ENCODE results near the gene CEP152.
"Not testable (repeated sequence)": the region's sequence is repeated elsewhere in the genome, so short reads cannot be mapped to it uniquely, and the experiment has no call there.

Gene CEP152

DNA sequence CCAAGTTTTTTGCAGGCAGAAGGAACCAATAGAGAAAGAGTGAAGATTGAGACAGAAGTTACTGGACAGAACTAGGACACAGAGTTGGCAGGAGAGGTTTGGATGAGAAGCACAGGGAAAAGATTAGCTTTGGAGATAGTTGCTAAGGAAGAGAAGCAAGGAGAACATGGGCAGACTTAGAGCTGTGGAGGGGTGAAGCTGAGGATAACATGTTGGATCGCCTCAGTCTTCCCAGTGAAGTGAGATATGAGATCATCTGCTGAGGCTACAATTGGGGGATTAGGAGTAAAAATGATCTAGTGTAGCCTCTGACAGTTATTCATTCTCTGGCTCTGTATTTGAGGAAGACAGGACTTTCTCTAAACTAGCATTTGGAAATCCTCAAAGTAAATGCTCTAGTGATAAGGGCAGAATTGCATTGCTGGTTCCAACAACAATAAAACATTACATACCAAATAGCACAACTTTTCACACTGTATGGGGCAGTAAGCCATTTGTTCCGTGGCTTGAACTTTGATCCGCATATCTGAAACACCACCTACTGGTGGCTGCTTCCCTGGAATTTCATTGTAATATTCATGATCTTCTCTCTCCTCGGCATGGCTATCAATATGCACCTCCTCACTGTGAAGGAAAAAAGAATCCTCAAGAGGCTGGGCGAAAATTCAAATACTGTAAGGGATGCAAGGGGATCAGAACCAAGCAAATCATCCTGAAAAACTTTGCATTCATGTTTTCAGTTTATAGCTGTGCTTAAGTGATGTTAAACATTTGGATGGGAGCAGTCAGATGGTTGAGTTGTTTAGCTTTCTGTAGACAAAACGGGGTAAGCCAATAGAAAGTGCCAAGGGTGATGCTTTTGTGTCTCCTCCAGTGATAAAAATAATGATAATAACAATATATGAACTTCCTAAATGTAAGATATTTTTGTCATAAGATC, 44.9 kb upstream of the CEP152 start:
- TF ChIP-seq, protein P1, sequence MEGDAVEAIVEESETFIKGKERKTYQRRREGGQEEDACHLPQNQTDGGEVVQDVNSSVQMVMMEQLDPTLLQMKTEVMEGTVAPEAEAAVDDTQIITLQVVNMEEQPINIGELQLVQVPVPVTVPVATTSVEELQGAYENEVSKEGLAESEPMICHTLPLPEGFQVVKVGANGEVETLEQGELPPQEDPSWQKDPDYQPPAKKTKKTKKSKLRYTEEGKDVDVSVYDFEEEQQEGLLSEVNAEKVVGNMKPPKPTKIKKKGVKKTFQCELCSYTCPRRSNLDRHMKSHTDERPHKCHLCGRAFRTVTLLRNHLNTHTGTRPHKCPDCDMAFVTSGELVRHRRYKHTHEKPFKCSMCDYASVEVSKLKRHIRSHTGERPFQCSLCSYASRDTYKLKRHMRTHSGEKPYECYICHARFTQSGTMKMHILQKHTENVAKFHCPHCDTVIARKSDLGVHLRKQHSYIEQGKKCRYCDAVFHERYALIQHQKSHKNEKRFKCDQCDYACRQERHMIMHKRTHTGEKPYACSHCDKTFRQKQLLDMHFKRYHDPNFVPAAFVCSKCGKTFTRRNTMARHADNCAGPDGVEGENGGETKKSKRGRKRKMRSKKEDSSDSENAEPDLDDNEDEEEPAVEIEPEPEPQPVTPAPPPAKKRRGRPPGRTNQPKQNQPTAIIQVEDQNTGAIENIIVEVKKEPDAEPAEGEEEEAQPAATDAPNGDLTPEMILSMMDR (IDR thresholded peaks at IDR 0.05; ENCODE audit: low read depth, low read length), result peak; percentile 80
- Histone ChIP-seq H3K9me3 (no peaks in the 10 kb centered on the region; the same call in 1 of the 2 replicates), H3K27me3 (no peaks in the 10 kb centered on the region), H3K4me3 (ENCODE audit: low read depth, low read length) (no peak overlapping the region), H3K36me3 (no peaks in the 10 kb centered on the region; the same call in 1 of the 2 replicates), H3K4me1 (peaks cover 8% of the 10 kb centered on the region)
- DNase-seq, result peak; percentile 32

DNA sequence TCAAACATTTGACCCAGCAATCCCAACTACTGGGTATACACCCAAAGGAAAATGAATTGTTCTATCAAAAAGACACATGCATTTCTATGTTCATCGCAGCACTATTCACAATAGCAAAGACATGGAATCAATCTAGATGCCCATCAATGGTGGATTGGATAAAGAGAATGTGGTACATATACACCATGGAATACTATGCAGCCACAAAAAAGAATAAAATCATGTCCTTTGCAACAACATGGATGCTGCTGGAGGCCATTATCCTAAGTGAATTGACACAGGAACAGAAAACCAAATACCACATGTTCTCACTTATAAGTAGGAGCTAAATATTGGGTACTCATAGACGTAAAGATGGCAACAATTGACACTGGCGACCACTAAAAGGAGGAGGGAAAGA, 43.6 kb upstream of the CEP152 start:
- not testable (repeated sequence) for DNase-seq; H3K9me3 ChIP-seq; H3K4me3 ChIP-seq (ENCODE audit: low read depth, low read length); H3K36me3 ChIP-seq; H3K27me3 ChIP-seq
- peaks cover 11% of the 10 kb centered on the region for H3K4me1 ChIP-seq

DNA sequence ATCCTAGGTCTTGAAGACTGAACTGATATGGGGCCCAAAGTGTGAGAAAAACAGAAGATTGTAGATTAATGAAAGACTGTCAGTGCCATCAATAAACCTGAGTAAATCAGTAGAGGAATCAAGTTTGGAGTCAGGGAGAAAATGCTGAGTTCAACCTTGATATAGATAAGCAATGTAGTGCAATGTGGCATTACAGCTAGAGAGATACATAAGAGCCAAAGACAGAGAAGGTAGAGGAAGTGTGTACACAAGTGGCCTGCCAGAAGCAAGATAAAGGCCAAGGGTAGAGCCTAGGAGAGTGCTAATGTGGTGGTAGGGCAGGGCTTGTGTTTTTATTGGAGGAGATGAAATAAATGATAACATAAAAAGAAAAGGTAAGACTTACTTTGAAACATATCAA, 41.1 kb upstream of the CEP152 start:
- Histone ChIP-seq H3K4me3 (ENCODE audit: low read depth, low read length) (no peak overlapping the region), H3K27me3 (no peaks in the 10 kb centered on the region), H3K9me3 (no peaks in the 10 kb centered on the region; the same call in 1 of the 2 replicates), H3K36me3 (no peaks in the 10 kb centered on the region; the same call in 1 of the 2 replicates), H3K4me1 (peaks cover 11% of the 10 kb centered on the region)
- TF ChIP-seq, protein P1 (IDR thresholded peaks at IDR 0.05; ENCODE audit: low read depth, low read length), result no peak
- no peak for DNase-seq

DNA sequence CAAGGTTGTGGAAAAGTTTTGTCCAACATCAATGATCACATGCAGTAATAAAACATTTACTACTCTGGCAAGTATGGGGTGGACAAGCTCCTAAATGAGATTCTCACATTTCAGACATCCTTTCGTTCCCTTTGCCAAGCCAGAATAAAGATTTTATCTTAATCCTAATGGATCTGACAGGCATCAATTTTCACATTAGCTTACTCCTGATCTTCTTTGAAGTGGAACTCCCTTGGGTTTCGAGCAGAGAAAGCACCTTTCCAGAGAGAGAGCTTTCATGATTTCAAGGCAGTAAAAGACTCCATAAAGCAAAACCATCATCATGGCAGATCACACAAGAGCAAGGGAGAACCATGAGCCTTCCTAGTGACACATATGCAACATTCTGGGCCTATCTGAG, 39.8 kb upstream of the CEP152 start:
- H3K27me3 ChIP-seq, result no peaks in the 10 kb centered on the region
- TF ChIP-seq, protein P1 (IDR thresholded peaks at IDR 0.05; ENCODE audit: low read depth, low read length), result no peak
- H3K36me3 ChIP-seq, result no peaks in the 10 kb centered on the region; the same call in 1 of the 2 replicates
- H3K9me3 ChIP-seq, result no peaks in the 10 kb centered on the region; the same call in 1 of the 2 replicates
- H3K4me1 ChIP-seq, result peaks cover 10% of the 10 kb centered on the region
- H3K4me3 ChIP-seq (ENCODE audit: low read depth, low read length), result no peak overlapping the region
- DNase-seq, result no peak

DNA sequence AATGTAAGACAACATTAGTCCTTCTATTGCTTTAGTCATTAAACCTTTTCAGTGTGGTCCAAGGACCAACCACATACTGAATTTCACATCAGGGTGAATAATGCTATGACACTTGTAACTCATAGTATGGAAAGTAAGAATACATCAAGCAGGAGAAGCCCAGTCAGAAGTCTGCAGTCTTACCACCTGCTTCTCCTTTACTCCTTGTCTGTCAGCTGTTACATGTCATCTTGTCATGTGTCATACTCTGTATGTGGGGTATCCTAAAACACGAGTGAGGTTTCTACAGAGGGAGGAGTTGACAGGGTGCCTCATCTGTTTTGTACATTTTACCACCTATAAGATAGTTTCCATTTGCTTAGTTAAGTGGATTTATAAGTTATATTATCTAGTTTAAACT, 34.3 kb upstream of the CEP152 start:
- TF ChIP-seq, protein P1 (IDR thresholded peaks at IDR 0.05; ENCODE audit: low read depth, low read length), result no peak
- Histone ChIP-seq H3K36me3 (no peaks in the 10 kb centered on the region), H3K4me3 (ENCODE audit: low read depth, low read length) (no peak overlapping the region), H3K27me3 (no peaks in the 10 kb centered on the region), H3K4me1 (no peaks in the 10 kb centered on the region), H3K9me3 (no peaks in the 10 kb centered on the region)
- no peak for DNase-seq

DNA sequence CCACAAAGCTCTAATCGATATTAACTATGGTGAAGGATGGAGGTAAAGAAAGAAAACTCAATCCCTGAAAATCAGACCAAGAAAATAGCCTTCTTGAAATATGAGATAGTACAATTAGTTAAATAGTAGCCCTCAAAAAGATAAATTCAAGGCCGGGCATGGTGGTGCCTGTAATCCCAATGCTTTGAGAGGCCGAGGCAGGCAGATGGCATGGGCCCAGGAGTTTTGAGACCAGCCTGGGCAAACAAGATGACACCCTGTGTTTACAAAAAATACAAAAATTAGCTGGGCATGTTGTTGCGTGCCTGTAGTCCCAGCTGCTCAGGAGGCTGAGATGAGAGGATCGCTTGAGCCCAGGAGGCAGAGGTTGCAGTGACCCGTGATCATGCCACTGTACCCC, 31.6 kb upstream of the CEP152 start:
- TF ChIP-seq, protein P1 (IDR thresholded peaks at IDR 0.05; ENCODE audit: low read depth, low read length), result no peak
- Histone ChIP-seq H3K36me3 (no peaks in the 10 kb centered on the region), H3K27me3 (no peaks in the 10 kb centered on the region), H3K9me3 (no peaks in the 10 kb centered on the region), H3K4me1 (no peaks in the 10 kb centered on the region), H3K4me3 (ENCODE audit: low read depth, low read length) (no peak overlapping the region)
- no peak for DNase-seq

All from BE2C (cell line).